Ovary (tissue), 9 donors: Measurements from ENCODE around the gene TMIGD2. TPM values are rescaled to one million over a fixed set of nuclear protein-coding genes. Genes with fewer than 3 reads are reported as not detected.

ENCODE experiments used
- DNase-seq, 5 donors: peaks; one replicate each; pipeline ENCODE4 v3.0.0-alpha.2; 2019 to 2020
- H3K27ac ChIP-seq, 2 donors: fragments of 200-600 bp; one replicate each; pipeline versions ENCODE4 v1.5.1 to v1.8.0; 2019 to 2022
- H3K27me3 ChIP-seq: fragments of 200-600 bp; one replicate; pipeline ENCODE4 v1.8.0; 2022
- H3K36me3 ChIP-seq: fragments of 200-600 bp; sonication (generic); one replicate; pipeline ENCODE4 v1.5.1; 2019
- H3K4me1 ChIP-seq: one replicate; pipeline ENCODE4 v1.8.1; 2013; ENCODE audit warnings: mild to moderate bottlenecking, moderate library complexity; ENCODE audit not compliant: insufficient read depth
- H3K4me3 ChIP-seq: fragments of 200-600 bp; sonication (generic); one replicate; pipeline ENCODE4 v1.5.1; 2017
- H3K9me3 ChIP-seq, 2 donors: fragments of 200-600 bp in 1 of 2; sonication (generic) in 1 of 2; one replicate each; pipeline versions ENCODE4 v1.5.1 to v1.8.1; 2013 to 2019; ENCODE audit warnings: mild to moderate bottlenecking in 1 of 2, moderate library complexity in 1 of 2
- EP300 ChIP-seq: sonication (generic); formaldehyde crosslinking; IDR thresholded peaks from one replicate; pipeline ENCODE4 v1.6.1; 2017; ENCODE audit warnings: antibody characterized with exemption
- POLR2A ChIP-seq: fragments of 450-650 bp; IDR thresholded peaks from one replicate; pipeline ENCODE4 v1.6.1; 2017; ENCODE audit warnings: antibody characterized with exemption, mild to moderate bottlenecking, moderate library complexity
- WGBS, 3 donors: extraction: QIAGEN DNeasy Blood & Tissue Kit in 1 of 3; methylation state at CpG; one replicate each; pipeline versions ENCODE4 v1.1.5 to v1.1.7; 2013 to 2017; 5-methylcytosine and 5-hydroxymethylcytosine counted together
- intact Hi-C, 4 donors: fragments of 100-400 bp; cut with DNase I; formaldehyde crosslinking; loops; one replicate each; pipeline versions ENCODE4 v1.11.0 to v1.15.1; 2022 to 2023
- polyA plus RNA-seq, 2 donors: library from polyadenylated mRNA; stranded (reverse); fragments of 200-250 nt in 1 of 2; fragments of 350-450 nt in 1 of 2; fragmentation: Illumina TruSeq in 1 of 2; extraction: RNeasy Lipid Tissue Mini Kit (QIAGEN cat#74804) in 1 of 2; gene quantifications; one replicate each; pipeline ENCODE4 v1.2.3, GENCODE V29; 2013 to 2014
- total RNA-seq, 7 donors: library from RNA; depleted of rRNA in 2 of 7; stranded (reverse); fragments of >200 nt in 2 of 7; fragmentation: NEBNext Ultra II Directional in 3 of 7; extraction: Animal tissue kit (Norgen Biotek cat#: 25700) in 3 of 7; gene quantifications; one replicate each; pipeline versions ENCODE4 v1.1.0 to v1.2.4, GENCODE V29; 2016 to 2023
- TF ChIP-seq, protein P1 (sequence below), 3 donors: fragments of 450-650 bp in 2 of 3; fragments of 200-600 bp in 1 of 3; IDR thresholded peaks; one replicate each; pipeline versions ENCODE4 v1.5.1 to v1.8.0; 2016 to 2022; ENCODE audit warnings: antibody characterized with exemption in 3 of 3, mild to moderate bottlenecking in 1 of 3
- donor health status: DM: no; HTN: no; CAD: no; lungs with moderate emphysema.
- donor health status: DM: no; HTN: no; CAD: no.
- donor health status: Bipolar disorder and iron deficiency.
- donor health status: DM: yes; HTN: yes; CAD: no.
- donor health status: DM: no; HTN: no; CAD: no.
- donor health status: DM: yes; HTN: yes; CAD: no.

TMIGD2 gene
- total and polyA plus RNA-seq, 9 donors = 0.29 to 0.36 TPM; not detected in 7

DNA sequence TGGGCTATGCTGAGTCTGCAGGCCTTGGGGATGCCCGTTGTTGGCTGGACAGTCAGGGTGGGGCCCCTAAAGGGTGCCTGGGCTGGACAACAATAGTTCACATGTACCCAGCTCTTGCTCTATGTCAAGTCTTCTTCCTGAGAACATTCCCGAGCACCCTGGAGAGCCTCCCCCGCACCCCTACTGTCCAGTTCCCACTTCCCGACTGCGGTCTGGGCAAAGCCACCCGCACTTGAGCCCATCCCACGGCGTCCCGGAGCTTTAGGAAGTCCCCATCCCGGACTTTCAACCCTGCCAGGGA, 40.1 kb upstream of the TMIGD2 start:
- TF ChIP-seq EP300 (no peak), POLR2A (no peak)
- TF ChIP-seq, protein P1, sequence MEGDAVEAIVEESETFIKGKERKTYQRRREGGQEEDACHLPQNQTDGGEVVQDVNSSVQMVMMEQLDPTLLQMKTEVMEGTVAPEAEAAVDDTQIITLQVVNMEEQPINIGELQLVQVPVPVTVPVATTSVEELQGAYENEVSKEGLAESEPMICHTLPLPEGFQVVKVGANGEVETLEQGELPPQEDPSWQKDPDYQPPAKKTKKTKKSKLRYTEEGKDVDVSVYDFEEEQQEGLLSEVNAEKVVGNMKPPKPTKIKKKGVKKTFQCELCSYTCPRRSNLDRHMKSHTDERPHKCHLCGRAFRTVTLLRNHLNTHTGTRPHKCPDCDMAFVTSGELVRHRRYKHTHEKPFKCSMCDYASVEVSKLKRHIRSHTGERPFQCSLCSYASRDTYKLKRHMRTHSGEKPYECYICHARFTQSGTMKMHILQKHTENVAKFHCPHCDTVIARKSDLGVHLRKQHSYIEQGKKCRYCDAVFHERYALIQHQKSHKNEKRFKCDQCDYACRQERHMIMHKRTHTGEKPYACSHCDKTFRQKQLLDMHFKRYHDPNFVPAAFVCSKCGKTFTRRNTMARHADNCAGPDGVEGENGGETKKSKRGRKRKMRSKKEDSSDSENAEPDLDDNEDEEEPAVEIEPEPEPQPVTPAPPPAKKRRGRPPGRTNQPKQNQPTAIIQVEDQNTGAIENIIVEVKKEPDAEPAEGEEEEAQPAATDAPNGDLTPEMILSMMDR (IDR thresholded peaks at IDR 0.05) = no peak
- WGBS, 3 donors = 0 to 2% (median 1%) methylated on average over 10 of the region's 10 CpGs
- Histone ChIP-seq H3K27me3 (no peaks in the 10 kb centered on the region), H3K4me1 (peaks cover 9% of the 10 kb centered on the region), H3K4me3 (peak overlapping the region; percentile 48), H3K36me3 (no peaks in the 10 kb centered on the region), H3K9me3 (no peaks in the 10 kb centered on the region), H3K27ac (peak overlapping the region; percentile 62 to 86)
- DNase-seq = no peak
- intact Hi-C loops = loop anchor here in 2 of 4 donors (5.0 to 10.0 kb wide), 2 partner anchors 60 to 77 kb away; partner anchors contain the start of genes CHAF1A (in 1 of the 2) and SH3GL1 (in 1 of the 2)

DNA sequence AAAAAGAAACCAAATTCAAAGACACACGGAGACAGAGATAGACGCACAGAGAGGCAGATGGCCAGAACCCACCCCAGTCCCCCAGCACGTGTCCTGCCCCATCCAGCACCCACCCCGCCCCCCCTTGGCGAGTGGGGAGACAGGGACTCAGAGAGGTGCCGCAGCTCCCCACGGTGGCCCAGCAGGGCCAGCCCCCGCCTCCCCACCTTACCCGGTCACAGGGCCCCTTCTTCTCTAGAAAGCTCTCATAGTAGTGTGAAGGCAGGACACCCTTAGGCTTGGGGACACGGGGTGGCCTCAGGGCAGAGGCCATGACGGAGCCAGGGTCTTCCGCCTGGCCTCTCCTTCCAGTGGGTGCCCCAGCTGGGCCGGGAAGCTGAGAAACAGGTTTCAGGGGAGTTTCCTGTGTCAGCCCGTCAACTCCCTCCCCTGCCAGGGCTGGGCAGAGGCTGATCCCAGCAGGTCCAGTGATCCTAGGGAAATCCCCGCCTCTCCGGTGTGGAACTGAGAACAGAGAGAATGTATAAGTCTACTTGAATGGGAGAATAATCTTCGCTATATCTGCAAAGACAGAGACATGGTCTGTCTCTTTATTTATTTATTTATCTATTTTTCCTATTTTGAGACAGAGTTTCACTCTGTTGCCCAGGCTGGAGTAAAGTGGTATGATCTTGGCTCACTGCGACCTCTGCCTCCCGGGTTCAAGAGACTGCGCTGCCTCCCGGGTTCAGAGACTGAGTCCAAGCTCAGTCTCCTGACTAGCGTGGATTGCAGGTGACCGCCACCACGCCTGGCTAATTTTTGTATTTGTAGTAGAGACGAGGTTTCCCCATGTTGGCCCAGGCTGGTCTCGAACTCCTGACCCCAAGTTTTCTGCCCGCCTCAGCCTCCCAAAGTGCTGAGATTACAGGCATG, 36.5 kb upstream of the TMIGD2 start, which contains the start of gene STAP2:
Gene STAP2, minus strand, starts transcription at position 387 of the 915 bp plus-strand sequence. Its CDS starts 74 bp downstream, at position 313.
- TF ChIP-seq, protein P1 (IDR thresholded peaks at IDR 0.05) = no peak
- no peak for TF ChIP-seq POLR2A
- TF ChIP-seq EP300 = no peak
- H3K9me3 ChIP-seq = no peaks in the 10 kb centered on the region
- no peaks in the 10 kb centered on the region for H3K27me3 ChIP-seq
- H3K36me3 ChIP-seq = no peaks in the 10 kb centered on the region
- H3K4me3 ChIP-seq = peak within 1 kb of the TSS; percentile 41
- WGBS, 3 donors = 28 to 39% (median 31%) methylated on average over 27 of the region's 27 CpGs
- intact Hi-C loops = no loop called here
- peak in 4 of 5 donors; percentile 44 to 58 (median 46) for DNase-seq
- peaks cover 8% of the 10 kb centered on the region for H3K4me1 ChIP-seq
- H3K27ac ChIP-seq = peak within 1 kb of the TSS; percentile 30 to 37

DNA sequence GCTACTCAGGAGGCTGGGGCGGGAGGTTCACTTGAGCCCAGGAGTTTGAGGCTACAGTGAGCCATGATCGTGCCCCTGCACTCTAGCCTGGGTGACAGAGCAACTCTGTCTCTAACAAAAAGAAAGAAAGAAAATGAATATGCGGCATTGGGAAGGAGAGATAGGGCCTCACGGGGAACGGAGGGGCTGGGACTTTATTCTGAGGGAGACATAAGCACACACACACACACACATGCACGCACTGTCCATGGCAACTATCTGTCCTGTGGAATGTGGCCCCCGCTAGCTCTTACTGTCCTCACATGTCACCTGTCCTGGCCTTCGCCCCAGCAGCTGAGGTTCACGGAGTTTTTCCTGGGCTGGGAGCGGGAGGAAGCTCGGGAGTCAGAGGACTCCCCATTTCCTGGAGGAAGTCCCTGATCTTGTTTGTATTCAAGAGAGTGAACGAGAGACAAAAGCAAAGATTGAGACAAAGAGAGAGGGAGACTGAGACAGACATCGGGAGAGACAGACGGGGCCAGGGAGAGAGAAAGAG, 35.8 kb upstream of the TMIGD2 start:
- H3K9me3 ChIP-seq = no peaks in the 10 kb centered on the region
- WGBS, 3 donors = 4 to 10% (median 5%) methylated on average over 14 of the region's 14 CpGs
- no peaks in the 10 kb centered on the region for H3K27me3 ChIP-seq
- TF ChIP-seq POLR2A (no peak), EP300 (no peak)
- TF ChIP-seq, protein P1 (IDR thresholded peaks at IDR 0.05) = no peak
- intact Hi-C loops = no loop called here
- peak in 2 of 5 donors; percentile 37 to 40 for DNase-seq
- peaks cover 8% of the 10 kb centered on the region for H3K4me1 ChIP-seq
- H3K27ac ChIP-seq = peak overlapping the region; percentile 30 to 37
- no peaks in the 10 kb centered on the region for H3K36me3 ChIP-seq
- H3K4me3 ChIP-seq = peak overlapping the region; percentile 41

DNA sequence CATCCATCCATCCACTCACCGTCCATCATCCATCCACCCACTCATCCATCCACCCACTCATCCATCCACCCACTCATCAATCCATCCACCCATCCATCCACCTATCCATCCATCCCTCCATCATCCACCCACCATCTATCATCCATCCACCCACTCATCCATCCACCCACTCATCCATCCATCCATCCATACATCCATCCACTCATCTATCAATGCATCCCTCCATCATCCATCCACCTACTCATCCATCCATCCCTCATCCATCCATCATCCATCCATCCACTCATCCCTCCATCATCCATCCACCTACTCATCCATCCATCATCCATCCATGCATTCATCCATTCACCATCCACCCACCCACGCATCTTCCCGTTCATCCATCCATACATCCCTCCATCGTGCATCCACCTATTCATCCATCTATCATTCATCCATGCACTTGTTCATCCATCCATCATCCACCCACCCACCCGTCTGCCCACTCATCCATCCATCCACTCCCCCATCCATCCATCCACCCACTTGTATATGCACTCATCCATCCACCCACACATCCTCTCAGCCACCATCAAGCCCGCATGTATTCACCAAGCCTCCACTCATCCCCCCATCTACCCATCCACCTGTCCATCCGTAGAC, 32.9 kb upstream of the TMIGD2 start:
- Histone ChIP-seq H3K27me3 (no peaks in the 10 kb centered on the region), H3K27ac (no peak overlapping the region), H3K4me3 (no peak overlapping the region), H3K36me3 (no peaks in the 10 kb centered on the region), H3K9me3 (no peaks in the 10 kb centered on the region), H3K4me1 (peaks cover 4% of the 10 kb centered on the region)
- no peak for TF ChIP-seq EP300
- TF ChIP-seq POLR2A = no peak
- TF ChIP-seq, protein P1 (IDR thresholded peaks at IDR 0.05) = no peak
- intact Hi-C loops = no loop called here
- no peak for DNase-seq
- 93% methylated on average over 7 of the region's 7 CpGs for WGBS, 3 donors
